HG03103 (cell line): Measurements from ENCODE around the gene IER2.

Experiments
- ATAC-seq: cut with Tn5 transposase; IDR thresholded peaks from one replicate; pipeline ENCODE4 v1.9.1; 2021; ENCODE audit warnings: low read depth; ENCODE audit not compliant: unreplicated experiment

IER2 gene, protein sequence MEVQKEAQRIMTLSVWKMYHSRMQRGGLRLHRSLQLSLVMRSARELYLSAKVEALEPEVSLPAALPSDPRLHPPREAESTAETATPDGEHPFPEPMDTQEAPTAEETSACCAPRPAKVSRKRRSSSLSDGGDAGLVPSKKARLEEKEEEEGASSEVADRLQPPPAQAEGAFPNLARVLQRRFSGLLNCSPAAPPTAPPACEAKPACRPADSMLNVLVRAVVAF

DNA sequence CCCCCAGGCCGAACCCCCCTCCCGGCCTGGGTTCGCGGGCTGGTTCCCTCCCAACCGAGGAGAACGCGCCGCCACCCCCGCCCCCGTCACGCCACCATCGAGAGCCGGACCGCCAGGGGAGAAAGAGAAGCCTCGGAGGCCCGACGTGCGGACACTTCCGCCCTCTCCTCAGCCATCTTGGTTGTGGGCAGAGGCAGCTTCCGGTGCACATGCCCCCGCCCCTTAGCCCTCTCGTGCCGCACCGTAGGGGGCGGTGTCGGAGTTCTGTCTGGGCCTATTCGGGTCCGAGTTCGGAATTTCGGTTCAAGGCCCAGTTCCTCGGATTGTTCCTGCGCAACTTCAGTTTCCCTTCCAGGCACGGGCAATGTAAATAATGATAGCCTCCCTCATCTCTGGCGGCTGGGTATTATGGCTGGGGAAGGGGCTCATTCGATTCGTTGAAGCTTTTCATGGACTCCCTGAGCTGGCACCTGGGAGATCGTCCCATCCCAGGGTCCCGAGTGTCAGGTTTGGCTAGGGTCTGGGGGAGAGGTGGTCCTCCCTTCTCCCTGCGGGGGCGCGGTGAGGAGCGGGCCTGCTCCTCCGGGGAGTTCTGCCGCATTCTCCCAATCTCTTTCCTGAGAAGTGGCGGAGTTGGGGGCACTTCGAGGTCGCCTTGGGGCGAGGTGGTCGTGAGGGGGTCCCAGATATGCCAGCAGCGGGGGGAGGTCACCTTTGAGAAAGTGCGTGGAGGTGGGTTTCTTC is at the start of gene IER2, which contains the start of gene STX10:
Gene IER2, plus strand, starts transcription at position 225 of the 744 bp plus-strand sequence. CDS start 2,776 bp downstream, outside the sequence.
Gene STX10, minus strand, starts transcription at position 189 of the 744 bp plus-strand sequence. CDS start 202 bp downstream, outside the sequence.
- no peak for ATAC-seq

DNA sequence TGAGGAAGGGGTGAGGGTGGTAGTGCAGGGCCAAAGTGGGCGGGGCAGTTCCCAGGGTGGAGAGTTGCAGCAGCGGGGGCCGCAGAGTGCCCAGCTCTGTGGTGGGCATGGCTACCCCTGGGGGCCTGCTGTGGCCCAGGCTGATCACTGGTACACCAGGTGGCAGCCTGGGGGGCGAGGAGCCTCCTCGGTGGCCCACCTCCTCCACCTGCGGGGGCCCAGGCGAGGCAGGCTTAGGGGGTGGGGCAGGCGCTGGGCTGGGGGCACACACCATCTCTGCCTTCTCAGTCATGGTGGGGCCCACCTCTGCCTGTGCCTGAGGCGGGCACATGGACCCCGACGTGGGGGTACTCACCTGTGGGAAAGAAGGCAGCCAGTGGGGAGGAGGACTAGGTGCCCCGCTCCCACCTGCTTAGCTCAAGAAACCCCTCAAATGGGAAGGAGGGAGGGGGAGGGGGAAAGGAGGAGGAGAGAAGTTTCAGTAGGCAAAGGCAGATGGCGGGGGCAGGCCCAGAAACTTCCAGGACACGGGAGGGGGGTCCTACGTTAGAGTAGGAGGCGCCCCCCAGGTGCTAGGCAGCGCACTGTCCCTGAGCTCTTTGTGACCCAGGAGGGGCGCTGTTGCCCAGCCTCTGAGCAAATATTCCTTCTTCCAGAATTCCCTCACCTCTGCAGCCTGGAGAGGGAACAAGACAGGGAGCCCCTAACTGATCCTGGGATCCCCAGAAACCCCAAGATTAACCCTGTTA is 49.2 kb upstream of the IER2 start:
- no peak for ATAC-seq

DNA sequence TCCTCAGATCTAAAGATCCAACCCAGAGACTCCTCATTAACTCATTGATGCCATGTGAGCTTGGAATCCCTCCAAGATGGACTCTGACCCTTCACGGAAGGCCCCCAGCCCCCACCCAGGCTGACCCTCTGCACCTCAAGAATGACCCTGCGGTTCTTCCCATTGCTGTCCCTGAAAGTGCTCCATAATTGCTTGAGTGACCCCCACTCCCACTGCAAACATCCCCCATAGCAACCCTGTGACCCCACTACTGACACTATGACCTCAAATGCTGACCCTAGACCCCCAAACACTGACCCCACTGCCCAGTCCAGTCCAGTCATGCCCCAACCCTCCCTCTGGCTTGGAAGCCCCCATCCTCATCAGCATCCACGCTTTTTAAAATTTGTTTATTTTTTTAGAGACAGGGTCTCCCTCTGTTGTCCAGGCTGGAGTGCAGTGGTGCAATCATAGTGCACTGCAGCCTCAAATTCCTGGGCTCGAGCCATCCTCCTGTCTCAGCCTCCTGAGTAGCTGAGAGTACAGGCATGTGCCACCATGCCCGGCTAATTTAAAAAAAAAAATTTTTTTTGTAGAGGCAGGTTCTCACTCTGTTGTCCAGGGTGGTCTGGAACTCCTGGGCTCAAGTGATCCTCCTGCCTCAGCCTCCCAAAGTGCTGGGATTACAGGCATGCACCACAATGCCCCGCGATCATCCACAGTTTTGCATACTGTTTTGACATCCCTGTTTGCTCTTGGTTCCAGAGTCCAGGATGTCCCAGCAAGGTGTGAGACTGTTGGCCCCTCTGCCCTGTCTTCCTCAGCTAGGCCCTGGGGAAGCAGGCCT is 48.4 kb upstream of the IER2 start:
- ATAC-seq: no peak

DNA sequence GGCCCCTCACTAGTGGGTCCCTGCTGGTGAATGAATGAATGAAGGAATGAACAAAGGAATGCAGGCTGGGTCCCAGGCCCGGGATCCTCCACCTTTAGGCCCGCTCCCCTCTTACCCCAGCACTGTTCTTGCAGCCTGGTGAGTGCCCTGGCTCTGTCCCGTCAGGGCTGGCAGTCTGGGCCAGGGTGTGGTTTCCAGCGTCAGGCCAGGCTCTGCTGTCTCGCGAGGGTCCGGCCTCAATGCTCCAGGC is 47.9 kb upstream of the IER2 start:
- no peak for ATAC-seq

DNA sequence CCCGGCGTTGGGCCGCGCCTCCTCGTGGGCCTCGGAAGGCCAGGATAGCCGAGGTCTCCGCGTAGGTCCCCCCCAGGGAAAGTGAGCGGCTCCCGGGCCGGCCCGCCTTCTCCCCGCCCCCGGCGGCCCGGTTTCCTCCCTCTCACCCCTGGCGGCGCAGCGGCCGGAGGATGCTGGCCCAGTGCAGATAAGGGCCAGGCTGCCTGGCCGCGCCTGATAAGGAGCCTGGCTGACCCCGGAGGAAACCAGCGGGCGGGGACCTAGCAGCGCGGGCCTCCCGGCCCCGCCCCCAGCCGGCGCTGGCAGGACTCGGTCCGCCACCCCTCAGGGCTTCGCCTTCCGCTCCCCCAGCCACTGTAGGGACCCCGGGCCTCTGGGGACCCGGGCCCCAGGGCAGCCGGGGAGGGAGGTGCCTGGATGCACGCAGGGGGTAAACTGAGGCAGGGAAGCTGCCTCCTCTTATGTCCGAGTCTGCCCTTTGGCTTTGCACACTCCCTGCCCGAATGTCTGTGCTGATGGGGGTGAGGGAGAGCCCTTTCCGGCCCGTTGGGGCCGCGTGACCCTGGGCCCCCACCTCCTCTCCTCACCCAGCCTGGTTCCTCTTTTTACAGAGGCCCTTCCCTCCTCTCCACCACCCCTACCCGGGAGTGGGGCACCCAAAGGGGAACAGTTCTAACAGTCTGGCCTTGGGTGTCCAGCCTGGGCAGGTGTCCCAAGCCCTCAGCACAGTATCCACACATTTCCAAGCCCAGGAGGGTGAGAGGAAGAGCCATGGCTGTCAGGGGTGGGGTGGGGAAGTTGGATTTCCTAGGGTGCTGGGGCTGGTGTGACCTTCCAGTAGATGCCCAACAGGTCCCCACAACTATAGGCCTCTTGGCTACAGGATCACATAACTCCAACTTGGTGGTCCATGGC is 47.3 kb upstream of the IER2 start, which contains the start of gene LYL1:
Gene LYL1, minus strand, starts transcription at position 193 of the 915 bp plus-strand sequence. CDS start 1,687 bp downstream, outside the sequence.
- no peak for ATAC-seq

DNA sequence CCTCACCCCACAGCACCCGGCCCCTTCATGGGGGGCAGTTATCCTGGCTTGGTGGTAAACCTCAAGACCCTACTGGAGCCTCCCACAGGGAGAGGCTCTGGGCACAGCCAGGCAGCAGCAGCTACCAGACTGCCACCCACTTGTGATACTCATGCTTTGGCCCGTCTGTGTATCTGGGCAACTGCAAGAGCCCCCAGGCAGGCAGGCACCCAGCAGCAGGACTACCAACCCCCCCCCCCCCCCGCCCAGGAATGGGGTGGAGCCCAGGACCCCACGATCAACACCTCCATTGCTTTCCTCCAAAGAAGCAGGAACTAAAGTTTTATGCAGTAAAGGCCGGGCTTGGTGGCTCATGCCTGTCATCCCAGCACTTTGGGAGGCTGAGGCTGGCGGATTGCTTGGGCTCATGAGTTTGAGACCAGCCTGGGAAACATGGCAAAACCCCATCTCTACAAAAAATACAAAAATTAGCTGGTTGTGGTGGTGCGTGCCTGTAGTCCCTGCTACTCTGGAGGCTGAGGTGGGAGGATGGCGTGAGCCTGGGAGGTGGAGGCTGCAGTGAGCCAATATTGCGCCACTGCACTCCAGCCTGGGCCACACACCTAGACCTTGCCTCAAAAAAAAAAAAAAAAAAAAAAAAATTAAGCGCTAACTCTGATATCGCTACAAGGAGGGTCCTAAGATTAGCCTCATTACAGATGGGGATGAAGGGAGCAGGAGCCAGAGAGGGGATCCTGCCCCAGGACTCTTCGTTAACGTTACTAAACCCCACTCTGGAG is 46.4 kb upstream of the IER2 start:
- ATAC-seq: no peak

DNA sequence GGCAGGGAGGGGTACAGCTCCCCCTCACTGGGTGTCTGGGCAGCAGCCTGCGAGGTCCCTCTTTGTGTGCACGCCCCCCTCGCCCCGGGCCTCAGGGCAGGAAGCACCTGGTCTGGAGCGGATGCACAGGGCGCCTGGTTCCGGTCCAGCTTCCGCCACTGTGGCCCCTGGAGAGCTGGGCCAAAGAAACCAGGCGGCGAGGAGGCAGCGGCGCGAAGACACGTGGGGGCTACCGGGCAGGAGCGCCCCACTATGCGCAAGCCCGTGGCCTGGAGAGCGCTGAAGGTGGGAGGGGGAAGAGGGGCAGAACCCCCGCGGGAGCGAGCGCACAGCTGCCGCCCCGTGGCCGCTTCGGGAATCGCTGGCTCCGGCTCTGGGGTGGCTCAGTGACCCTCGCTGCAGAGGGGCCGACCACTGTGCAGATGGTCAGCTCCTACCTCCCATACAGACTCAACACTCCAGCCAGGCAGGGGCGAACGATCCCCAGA is 45.8 kb upstream of the IER2 start:
- no peak for ATAC-seq

DNA sequence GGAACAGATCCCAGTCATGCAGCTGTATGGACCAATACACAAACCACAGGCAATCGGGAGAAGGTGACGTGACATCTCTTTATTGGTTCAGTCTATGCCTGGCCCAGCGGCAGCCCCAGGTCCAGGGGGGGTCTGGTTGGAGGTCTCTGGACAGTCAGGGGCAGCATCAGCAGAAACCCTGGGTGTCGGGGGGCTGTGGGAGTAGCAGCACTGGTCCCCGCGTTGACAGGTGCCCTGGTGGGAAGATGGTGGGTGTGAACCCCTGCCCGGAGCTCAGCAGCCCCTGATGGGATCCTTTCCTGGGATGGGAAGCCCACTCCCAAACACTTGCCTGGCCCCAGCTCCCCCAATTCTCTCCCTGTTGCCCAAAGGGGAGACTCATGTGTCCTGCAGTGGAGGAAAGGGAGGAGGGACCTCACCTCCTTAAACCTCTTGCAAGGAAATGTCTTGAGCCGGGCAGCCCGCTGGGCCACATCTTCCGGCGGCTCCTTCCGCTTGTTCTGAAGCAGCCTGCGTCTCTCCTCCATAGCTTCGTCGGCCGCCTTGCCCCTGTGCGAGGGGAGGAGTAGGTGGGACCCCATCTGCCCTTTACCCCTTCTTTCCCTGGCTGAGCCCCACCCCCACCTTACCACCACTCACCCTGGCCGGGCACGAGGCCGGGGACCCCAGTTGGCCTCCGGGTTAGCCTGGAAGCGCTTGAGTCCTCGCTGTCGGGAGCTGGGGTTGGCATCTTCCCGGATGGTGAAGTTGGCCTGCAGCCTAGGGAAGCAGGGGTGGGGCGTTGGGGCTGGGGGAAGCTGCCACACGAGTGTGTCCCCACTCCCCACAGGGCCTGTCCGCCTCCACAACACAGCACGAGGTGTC is 45.1 kb upstream of the IER2 start:
- ATAC-seq: no peak

DNA sequence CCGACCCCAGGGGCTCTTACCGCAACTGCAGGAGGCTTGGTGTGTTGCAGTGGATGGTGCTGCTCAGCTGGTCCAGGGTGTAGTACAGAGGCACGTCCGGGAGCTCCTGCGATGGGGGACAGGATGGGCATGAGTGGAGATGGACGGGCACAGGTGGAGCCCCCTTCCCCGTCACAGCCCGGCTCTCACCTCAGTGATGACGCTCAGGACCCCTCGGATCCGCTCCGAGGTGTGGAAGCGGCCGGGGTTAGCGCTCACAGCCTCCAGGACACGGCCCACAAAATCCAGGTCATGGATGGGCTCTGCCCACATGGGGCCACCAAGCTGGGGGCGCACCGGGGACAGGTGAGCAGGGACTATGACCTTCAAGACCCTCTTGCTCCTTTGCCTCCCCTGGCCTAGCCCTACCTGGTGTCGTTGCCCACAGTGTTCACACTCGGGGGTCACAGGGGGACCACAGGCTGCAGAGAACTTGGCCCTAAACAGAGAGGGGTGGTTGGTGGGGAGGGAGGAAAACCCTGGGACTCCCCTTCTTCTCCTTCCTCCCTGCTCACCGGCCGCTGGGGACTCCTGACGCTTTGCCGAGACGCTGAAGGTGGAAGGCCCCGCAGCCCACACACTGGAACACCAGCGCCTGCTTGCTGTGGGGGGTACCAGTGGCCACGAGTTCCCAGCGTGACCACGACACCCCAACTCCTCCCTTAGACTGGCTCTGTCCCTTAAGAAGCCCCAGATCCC is 40.7 kb upstream of the IER2 start:
- ATAC-seq: no peak

DNA sequence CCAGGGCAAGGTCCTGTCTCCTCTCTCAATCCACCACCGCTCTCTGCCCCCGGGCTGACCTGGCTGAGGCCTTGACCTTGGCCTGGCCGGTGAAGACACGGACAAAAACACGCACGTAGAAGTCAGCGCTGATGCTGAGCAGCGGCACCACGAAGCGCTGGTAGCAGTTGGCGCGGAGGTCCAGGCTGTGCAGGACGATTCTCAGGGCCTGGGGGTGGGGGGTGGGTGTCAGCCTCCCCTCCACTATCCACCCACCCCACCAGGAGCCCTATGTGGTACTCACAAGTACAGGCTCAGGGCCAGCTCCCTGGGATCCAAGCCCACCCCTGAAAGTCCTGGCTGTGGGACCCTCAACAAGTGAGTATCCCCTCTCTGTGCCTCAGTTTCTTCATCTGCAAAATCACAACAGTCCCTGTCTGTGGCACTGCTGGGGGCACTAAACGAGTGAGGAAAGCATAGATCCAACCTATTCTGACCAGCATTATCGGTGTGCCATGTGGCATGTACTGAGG is 40.1 kb upstream of the IER2 start:
- no peak for ATAC-seq

DNA sequence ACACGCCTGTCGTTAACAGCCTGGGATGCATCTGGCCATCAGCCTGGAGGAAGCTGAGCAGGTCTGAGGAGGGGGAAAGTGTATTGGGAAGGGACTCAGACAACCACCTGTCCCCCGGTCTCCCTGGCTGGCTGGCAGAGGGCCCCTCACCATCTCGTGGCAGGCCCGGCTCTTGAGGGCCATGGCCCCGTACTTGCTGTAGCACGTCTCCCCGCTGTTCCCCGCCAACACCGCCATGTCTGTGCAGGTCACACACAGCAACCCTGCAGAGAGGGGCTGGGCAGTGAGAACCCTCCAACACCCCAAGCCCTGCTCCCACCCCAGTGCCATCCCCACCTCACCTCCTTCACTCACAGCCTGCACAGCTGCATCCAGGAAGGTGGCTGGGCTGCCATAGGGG is 37.7 kb upstream of the IER2 start:
- no peak for ATAC-seq

DNA sequence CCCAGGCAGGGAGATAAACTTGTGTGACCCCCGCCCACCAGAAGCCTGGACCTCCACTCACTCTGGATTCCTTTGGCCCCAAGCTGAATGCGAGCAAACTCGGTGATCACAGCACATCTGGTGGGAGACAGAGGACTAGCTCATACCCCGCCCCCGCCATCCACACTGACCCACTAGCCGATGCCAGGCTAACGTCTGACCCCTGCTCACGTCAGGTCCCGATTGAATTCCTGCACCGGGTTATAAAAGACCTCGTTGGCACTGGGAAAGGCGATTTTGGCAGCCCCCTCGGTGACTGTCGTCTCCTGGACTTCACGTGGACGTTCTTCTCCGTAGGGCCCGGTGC is 34.3 kb upstream of the IER2 start:
- ATAC-seq: no peak

DNA sequence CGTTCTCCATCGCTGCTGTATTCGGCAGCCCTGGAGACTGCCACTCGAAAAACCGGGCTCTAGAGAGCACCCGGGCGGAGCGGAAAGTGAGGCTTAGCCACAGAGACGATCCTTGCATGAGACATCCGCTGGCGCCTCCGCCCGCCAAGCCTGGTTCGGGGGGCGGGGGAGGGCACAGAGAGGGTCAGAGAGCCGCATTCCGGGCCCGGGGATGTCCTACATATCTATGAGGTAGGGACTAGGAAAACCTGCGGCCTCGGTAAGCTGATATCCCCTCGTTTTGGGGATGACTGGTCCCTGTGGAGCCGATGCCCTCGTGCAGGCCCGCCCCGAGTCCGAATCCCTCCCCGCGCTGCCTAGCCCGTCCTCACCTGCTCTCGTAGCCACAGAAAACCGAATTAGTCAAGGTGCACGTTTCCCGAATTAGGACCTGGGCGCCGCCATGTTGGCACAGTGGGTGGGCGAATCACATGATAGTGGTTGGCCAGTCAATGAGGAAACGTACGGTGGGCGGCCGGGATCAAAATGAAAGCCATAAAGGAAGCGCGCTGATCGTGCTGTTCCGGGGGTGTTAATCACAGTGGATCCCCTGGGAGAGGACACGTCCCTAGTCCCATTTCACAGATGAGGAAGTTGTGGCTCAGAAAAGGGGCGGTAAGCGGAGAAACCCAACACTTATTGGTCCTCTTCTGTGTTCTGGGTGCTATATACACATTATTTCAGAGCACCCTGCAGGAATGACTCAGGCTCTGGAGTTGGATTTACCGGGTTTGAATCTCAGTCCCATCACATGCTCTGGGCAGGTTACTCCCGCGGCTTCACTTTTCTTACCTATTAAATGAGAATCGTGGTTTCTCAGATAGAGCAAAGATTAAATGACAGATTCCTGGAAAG is 33.7 kb upstream of the IER2 start, which contains the start of gene TRMT1:
Gene TRMT1, minus strand, starts transcription at position 459 of the 894 bp plus-strand sequence. Its CDS starts 341 bp downstream, at position 118.
- no peak for ATAC-seq

DNA sequence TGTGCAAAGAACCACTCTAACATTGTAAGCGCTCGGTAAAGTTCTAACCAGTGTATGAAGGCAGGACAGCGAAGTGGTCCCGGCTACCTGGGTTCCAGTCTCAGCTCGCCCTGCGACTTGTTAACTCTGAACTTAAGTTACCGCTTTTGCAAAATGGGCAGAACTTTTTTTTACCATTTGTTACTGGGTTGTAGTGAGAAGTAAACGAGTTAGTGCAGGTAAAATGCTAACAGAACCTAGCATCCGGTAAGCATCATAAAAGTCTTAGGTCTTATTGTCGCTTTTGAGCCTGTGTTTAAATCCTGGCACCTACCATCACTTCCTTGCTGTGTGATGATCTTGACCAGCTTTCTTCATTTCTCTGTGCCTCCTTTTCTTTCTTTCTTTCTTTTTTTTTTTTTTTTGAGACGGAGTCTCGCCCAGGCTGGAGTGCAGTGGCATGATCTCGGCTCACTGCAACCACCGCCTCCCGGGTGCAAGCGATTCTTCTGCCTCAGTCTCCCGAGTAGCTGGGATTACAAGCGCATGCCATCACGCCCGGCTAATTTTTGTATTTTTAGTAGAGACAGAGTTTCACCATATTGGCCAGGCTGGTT is 32.9 kb upstream of the IER2 start:
- ATAC-seq: no peak

DNA sequence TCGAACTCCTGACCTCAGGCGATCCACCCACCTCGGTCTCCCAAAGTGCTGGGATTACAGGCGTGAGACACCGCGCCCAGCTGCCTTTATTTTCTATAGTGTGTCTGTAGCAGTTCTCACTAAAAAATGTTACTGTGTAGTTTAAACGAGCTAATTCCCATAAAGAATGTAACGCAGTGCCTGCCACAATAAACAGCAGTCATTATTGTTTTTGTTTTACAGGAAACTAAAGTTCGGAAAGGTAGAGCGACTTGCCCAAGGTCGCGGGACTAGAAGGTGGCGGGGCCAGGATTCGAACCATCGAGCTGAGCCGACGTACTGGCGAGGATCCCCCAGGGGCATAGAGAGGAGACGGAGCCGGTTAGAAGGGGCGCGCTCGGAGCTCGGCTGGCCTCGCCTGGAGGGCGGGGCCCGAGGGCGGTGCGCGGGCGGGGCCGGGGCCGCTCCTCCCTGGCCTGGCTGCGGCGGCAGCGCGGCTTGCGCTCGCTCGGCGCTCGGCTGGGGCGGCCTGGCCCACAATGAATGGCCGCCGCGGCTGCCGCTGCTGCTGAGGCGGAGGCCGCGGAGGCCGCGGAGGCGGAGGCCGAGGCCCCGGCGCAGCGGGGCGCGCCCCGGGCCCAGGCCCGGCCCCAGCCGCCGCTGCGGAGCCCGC is 32.3 kb upstream of the IER2 start, which contains the start of gene NACC1:
Gene NACC1, plus strand, starts transcription at position 493 of the 652 bp plus-strand sequence. CDS start 16,944 bp downstream, outside the sequence.
- ATAC-seq: peak; percentile 53
